Right ventricle myocardium inferior (tissue), 1 donor: Measurements from ENCODE around the gene RNASEH2C. TPM values are rescaled to one million over a fixed set of nuclear protein-coding genes. Genes with fewer than 3 reads are reported as not detected.
"Not testable (repeated sequence)": the region's sequence is repeated elsewhere in the genome, so short reads cannot be mapped to it uniquely, and the experiment has no call there.

Source experiments
- ATAC-seq: fragments of 200-7000 bp; cut with Tn5 transposase; one replicate; pipeline ENCODE4 v1.9.1; 2020; ENCODE audit warnings: mild to moderate bottlenecking, moderate library complexity
- DNase-seq: peaks from one replicate; pipeline ENCODE4 v3.0.0; 2021; ENCODE audit errors: missing footprints
- intact Hi-C: fragments of 100-400 bp; cut with DNase I; formaldehyde crosslinking; loops from one replicate; pipeline ENCODE4 v1.11.0; 2022
- total RNA-seq: library from RNA; stranded (reverse); fragmentation: NEBNext Ultra II Directional; extraction: Animal tissue kit (Norgen Biotek cat#: 25700); gene quantifications from one replicate; pipeline ENCODE4 v1.2.1, GENCODE V29; 2021
- donor health status: DM: no; HTN: yes; CAD: no; lungs with severe emphysema.

The RNASEH2C gene
- total RNA-seq, 1 donor from 2014 or later = 52.3 TPM

DNA sequence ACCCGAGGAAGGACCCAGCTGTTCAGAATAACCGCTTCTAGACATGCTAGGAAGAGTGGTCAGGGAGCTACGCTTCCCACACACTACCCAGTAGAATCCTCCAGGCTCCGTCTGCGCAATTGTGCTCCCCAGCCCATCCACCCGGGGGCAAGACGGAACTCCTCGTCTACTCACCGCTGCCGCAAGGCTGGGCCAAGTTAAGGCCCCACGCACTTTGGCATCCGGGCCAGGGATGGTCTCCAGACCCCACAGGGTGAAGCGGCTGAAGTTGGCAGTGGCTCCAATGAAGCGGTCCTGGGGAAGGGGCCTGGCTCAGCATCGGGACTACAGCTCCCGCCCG, 757 bp downstream of the RNASEH2C start:
- ATAC-seq = peak; percentile 9
- DNase-seq = no peak
- intact Hi-C loops = no loop called here

DNA sequence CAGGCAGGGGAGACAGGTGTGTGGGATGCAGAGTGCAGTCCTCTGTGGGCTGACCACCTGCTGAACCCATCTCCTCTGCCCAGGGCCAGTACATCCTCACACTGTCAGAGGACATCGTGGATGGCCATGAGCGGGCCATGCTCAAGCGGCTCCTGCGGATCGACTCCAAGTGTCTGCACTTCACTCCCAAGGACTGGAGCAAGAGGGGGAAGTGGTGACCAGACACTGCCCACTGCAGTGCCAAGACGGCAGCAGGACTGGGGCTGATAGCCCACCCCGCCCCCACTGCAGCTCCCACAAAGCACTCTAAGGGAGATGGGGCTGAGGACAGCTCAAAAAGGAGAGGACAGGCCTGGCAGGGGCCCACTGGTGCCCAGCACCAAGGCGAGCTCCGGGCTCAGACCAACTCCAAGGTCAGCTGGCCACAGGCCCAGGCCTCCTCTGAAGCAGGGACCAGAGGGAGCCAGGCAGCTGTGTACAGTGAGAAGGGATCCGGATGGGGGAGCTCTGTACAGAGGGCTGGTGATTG, 1.6 kb downstream of the RNASEH2C start:
- peak; percentile 26 for ATAC-seq
- no peak for DNase-seq
- intact Hi-C loops = no loop called here

DNA sequence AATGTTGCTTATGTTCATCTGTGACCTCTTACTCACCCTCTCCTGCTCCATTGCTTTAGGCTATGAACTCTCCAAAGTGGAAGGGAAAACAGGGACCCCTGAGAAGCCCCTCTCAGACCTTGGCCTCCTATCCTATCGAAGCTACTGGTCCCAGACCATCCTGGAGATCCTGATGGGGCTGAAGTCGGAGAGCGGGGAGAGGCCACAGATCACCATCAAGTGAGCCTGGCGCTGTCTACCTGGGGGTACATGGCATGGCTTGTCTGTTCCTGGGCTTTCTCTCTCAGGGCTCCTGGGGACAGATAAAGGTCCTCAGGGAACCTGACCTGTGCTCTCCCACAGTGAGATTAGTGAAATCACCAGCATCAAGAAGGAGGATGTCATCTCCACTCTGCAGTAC, 2.1 kb downstream of the RNASEH2C start:
- DNase-seq (no peak), ATAC-seq (no peak)
- intact Hi-C loops = no loop called here

DNA sequence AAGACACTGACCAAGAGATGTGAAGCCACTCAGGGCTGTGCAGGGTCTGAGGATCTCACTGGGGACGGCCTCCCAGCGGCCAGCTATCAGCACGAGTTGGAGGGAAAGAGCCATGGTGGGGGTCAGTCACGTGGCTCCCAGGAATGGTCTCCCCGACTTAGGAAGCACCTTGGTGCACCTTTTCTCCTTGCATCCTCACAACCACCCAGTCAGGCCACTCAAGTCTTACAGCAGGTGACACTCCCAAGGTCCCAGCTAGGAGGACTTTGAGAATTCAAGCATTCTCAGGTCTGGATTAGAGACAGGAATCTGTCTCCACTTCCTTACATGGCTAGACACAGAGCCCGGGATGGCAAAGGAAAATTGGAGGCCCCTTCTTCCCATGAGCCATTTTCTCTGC, 2.7 kb downstream of the RNASEH2C start:
- intact Hi-C loops = no loop called here
- no peak for ATAC-seq
- no peak for DNase-seq

DNA sequence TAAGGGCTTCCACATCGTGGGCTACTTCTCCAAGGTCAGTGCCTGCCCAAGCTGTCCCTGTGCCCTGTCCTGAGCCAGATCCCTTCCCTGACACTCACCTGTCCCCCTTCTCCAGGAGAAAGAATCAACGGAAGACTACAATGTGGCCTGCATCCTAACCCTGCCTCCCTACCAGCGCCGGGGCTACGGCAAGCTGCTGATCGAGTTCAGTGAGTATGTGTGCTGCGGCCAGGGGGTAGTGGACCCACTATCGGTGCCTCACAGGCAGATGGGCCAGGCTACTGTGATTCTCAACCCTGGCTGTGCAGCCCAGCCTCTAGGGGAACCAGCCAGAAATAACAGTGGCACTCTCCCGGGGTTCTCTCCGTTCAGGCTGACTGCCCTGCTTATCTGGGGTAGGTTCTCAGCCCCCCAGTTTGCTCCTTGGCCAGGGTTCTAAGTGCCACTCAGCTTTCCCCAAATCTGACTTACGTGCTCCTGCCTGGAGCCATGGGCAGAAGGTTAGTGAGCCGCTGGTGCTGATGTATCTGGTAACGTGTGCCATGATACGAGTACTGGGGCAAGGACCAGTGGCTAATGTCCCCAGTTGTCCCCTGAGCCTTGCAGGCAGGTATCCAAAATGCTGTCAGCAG, 3.7 kb downstream of the RNASEH2C start:
- DNase-seq (no peak), ATAC-seq (no peak)
- intact Hi-C loops = no loop called here

DNA sequence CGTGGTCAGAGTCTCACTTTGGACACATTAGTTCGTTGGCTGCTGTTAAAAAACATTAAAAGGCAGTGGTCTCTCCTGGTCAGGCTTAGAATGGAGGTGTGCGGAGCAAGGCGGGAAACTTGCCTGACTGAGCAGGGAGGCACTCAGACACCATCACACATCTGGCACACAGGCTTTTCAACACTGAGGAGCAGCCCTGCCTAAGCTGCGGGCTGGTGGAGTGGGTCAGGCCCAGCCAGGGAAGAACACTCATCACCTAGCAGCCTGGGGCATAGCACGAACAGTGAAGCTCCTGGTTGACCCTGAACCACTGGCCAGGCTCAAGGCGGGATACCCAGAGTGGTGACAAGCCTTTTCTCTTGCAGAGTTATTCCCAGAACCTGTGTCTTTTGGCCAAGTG, 4.3 kb downstream of the RNASEH2C start:
- DNase-seq (no peak), ATAC-seq (no peak)
- intact Hi-C loops = no loop called here

DNA sequence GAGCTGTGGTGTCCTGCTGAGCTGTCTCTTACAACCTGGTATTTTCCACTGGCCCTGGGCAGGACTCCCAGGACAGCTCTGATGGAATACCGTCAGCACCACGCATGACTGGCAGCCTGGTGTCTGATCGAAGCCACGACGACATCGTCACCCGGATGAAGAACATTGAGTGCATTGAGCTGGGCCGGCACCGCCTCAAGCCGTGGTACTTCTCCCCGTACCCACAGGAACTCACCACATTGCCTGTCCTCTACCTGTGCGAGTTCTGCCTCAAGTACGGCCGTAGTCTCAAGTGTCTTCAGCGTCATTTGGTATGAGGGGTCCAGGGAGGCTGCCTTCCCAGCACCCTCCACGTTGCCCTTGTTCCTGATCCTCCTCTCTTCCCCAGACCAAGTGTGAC, 6.2 kb downstream of the RNASEH2C start:
- ATAC-seq (no peak), DNase-seq (no peak)
- intact Hi-C loops = loop anchor here (5.0 kb wide), 2 partner anchors 52 to 68 kb away; partner anchors contain the start of genes AP5B1 and RELA

DNA sequence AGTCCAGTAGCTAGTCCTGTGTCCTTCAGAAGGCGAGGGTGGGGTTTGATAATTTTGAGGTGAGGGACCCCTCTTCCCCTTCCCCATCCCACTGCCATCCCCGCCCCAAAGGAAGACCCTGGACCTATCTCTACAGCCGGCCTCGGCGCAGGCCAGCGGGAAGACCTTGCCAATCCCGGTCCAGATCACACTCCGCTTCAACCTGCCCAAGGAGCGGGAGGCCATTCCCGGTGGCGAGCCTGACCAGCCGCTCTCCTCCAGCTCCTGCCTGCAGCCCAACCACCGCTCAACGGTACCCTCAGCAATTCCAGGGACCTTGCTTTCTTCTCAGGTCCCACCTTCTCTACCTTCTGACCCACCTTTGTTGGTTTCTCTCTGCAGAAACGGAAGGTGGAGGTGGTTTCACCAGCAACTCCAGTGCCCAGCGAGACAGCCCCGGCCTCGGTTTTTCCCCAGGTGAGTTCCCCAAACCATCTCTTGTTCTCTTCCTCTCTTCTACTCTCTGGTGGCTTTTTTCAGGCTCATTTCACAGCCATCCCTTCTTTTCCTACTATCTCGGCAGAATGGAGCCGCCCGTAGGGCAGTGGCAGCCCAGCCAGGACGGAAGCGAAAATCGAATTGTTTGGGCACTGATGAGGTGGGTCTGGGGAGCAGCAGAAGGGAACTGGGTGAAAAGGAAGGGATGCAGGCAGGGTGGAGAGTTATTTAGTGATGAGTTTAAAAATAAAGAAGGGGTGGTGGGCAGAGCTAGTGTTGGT, 7.2 kb downstream of the RNASEH2C start:
- intact Hi-C loops = loop anchor here (2.0 to 5.0 kb wide), 4 partner anchors 51 to 275 kb away; partner anchors contain the start of genes AP5B1, CFL1 and RELA
- DNase-seq (no peak), ATAC-seq (no peak)

DNA sequence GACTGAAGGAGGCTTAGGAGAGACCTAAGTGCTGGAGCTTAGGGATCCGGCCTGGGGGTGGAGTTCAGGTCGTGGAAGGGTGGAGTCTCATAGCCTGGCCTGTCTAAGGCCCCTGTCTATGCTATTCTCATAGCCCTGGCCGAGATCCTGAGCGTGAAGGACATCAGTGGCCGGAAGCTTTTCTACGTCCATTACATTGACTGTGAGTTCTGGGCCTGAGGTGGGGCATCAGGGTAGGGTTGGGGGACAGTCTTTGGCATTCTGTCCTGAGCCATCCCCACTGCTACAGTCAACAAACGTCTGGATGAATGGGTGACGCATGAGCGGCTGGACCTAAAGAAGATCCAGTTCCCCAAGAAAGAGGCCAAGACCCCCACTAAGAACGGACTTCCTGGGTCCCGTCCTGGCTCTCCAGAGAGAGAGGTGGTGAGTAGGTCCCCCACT, 7.9 kb downstream of the RNASEH2C start:
- intact Hi-C loops = loop anchor here (2.0 to 5.0 kb wide), 4 partner anchors 50 to 276 kb away; partner anchors contain the start of genes AP5B1, CFL1 and RELA
- ATAC-seq (no peak), DNase-seq (no peak)

DNA sequence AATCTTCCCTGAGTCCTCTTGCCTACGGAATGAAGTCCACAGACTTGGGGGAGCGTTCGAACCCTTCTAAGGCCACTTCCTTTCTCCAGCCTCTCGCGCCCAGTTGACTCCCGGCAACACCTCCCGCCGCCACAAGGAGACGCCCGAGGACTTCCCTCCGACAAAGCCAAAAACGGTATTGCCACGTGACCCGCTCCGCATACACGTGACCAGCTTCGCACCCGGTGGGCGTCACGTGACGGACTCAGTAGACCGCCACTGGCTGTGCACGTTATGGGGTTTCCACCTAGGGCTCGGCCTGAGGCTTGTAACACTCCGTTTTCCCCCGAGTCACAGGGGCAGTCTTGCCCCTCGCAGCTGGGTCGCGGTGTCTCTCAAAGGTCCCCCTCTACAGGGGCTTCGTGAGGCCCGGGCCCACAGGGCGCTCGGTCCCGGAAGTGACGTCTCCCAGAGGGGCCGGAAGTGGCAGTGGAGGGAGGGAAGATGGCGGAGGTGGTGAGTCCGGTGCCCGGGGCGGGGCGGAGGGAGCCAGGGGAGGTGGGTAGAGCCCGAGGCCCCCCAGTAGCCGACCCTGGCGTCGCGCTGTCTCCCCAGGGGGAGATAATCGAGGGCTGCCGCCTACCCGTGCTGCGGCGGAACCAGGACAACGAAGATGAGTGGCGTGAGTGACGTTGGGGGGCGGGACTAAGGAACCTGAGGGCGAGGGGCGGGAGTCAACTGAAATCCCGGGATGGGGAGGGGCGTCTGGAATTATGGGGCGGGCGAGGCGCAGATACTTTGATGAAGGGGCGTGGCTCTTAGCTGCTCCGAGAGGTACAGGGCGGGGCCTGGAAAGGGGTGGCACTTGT, 8.6 kb downstream of the RNASEH2C start, which contains the start of gene KAT5:
TSS of gene KAT5 (plus strand) at position 468 of the 848 bp plus-strand sequence. CDS start at position 484, 16 bp downstream.
- DNase-seq (peak; percentile 99), ATAC-seq (peak; percentile 92)
- intact Hi-C loops = loop anchor here (2.0 to 5.0 kb wide), 5 partner anchors 50 to 277 kb away; partner anchors contain the start of genes AP5B1, CFL1 and RELA

DNA sequence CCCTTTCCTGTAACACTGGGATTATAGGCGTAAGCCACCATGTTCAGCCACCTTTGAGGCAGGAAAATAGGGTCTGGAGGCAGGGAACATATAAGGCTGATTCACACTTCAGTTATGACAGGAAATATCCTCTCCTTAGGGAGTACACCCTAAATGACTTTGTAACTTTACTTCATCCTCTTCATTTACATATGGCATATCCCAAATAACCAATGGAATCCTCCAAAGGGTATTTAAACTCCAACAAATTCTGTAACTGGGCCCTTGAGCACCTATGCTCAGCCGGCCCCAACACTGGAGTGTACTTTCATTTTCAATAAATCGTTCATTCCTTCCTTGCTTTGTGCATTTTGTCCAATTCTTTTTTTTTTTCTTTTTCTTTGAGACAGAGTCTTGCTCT, 10.2 kb downstream of the RNASEH2C start:
- DNase-seq (no peak), ATAC-seq (no peak)
- intact Hi-C loops = loop anchor here (2.0 to 5.0 kb wide), 3 partner anchors 48 to 108 kb away; partner anchors contain the start of genes AP5B1 and RELA

DNA sequence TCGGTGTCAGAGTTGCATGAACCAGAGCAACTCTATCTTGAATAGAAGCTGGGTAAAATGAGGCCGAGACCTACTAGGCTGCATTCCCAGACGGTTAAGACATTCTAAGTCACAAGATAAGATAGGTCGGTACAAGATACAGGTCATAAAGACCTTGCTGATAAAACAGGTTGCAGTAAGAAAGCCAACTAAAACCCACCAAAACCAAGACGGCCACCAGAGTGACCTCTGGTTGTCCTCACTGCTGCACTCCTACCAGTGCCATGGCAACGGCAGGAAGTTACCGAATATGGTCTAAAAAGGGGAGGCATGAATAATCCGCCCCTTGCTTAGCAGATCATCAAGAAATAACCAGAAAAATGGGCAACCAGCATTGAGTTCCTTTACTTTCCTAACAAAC, 10.9 kb downstream of the RNASEH2C start:
- ATAC-seq (no peak), DNase-seq (no peak)
- intact Hi-C loops = loop anchor here (2.0 to 5.0 kb wide), 3 partner anchors 47 to 109 kb away; partner anchors contain the start of genes AP5B1 and RELA

DNA sequence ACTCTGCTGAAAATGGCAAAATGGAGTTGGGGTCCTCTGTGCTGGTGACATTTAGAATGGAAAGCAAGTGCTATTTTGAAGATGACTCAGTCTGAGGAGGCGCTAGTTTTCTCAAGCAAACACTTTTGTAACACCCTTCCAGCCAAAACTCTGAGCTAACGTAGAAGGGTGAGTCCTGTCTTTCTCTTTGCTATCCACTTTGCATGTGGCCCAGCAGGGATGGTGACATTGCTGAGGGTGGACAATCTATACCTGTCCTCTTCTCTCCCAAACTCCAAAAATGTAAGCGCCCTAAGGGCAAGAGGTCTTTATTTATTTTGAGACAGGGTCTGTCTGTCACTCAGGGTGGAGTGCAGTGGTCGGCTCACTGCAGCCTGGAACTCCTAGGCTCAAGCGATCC, 12.1 kb downstream of the RNASEH2C start:
- no peak for ATAC-seq
- intact Hi-C loops = no loop called here
- no peak for DNase-seq

DNA sequence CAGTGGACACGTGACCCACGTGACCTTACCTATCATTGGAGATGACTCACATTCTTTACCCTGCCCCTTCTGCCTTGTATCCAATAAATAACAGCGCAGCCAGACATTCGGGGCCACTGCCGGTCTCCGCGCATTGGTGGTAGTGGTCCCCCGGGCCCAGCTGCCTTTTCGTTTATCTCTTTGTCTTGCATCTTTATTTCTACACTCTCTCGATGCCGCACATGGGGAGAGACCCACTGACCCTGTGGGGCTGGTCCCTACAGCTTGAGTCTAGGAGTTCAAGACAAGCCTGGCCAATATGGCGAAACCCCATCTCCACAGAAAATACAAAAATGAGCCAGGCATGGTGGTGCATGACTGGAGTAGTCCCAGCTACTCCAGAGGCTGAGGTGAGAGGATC, 13.6 kb downstream of the RNASEH2C start:
- intact Hi-C loops, ATAC-seq, DNase-seq: not testable (repeated sequence)

DNA sequence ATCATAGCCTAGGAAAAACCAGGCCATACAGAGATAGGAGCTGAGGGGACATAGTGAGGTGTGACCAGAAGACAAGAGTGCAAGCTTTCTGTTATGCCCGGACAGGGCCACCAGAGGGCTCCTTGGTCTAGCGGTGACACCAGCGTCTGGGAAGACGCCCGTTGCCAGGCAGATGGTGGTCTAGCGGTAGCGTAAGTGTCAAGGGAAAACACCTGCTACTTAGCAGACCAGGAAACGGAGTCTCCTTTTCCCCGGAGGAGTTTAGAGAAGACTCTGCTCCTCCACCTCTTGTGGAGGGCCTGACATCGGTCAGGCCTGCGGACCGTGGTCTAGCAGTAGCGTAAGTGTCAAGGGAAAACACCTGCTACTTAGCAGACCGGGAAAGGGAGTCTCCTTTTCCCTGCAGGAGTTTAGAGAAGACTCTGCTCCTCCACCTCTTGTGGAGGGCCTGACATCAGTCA, 14.3 kb downstream of the RNASEH2C start:
- ATAC-seq, intact Hi-C loops: not testable (repeated sequence)
- peak; percentile 85 for DNase-seq

DNA sequence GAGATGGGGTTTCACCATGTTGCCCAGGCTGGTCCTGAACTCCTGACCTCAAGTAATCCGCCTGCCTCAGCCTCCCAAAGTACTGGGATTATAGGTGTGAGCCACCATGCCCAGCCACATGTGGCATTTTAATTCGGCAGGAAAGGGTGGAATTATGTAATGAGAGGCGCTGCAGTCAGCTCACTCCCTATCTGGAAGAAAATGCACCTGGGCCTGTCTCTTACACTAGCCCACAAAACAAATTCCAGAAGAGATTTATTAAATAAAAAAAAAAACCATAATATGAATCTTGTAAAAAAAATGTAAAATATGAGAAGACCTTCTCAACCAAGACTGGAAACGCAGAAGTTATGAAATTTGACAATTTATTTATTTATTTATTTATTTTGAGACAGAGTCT, 16.8 kb downstream of the RNASEH2C start:
- DNase-seq = no peak
- ATAC-seq = no peak
- intact Hi-C loops = no loop called here

DNA sequence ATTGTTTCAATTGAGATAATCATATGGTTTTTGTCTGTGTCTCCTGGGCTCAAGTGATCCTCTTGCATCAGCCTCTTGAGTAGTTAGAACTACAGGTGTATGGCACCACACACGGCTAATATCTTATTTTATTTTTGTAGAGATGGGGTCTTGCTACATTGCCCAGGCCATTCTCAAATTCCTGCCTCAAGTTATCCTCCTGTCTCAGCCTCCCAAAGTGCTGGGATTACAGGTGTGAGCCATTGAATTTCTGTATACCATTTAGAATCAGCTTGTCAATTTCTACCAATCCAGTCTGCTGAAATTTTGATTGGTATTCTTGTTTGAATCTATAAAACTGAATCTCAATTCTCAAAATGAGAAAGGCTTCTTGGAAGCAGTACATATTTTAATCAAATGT, 18.9 kb downstream of the RNASEH2C start:
- no peak for ATAC-seq
- DNase-seq = no peak
- intact Hi-C loops = no loop called here

DNA sequence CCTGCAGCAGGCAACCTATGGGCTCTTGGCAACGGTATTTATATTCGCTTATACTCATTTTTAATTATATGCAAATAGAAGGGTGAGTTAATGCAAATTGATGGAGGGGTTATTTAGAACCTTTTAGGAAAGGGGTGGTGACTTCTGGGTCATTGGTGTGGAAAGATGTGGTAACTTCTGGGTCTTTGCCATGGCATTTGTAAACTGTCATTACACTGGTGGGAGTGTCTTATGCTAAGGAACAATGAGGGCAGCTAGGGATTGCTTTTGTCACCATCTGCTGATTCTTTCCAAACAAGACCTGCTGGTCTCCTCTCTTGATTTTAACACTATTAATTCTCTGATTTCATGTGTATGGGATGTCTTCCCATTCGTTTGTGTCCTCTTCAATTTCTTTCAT, 20.2 kb downstream of the RNASEH2C start:
- ATAC-seq (no peak), DNase-seq (no peak)
- intact Hi-C loops = no loop called here

DNA sequence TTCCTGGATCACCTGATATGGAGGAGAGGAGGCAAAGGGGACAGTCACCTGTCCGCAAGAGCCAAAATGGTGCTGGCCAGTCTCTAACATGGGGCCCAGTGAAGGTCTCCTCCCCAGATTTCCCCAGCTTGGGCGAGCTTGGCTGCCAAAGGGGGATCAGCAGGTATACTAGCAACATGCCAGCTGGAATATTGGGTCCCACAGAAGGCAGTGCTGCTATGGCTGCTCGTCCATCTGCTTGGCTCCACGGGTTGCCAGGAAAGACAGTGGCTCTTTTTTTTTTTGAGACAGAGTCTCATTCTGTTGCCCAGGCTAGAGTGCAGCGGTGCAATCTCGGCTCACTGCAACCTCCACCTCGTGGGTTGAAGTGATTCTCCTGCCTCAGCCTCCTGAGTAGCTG, 21.3 kb downstream of the RNASEH2C start:
- ATAC-seq = no peak
- DNase-seq = no peak
- intact Hi-C loops = no loop called here
